HepG2 (cell line): Measurements from ENCODE around the gene RMDN2. TPM values are rescaled to one million over a fixed set of nuclear protein-coding genes. Genes with fewer than 3 reads are reported as not detected.

Source experiments
- CCDC6 ChIP-seq: sonication (generic); formaldehyde crosslinking; IDR thresholded peaks from 2 replicates; pipeline ENCODE4 v1.8.1; 2022; ENCODE audit warnings: mild to moderate bottlenecking, missing genetic modification reagents, moderate library complexity
- ELF3 ChIP-seq: IDR thresholded peaks from 2 replicates; pipeline ENCODE4 v1.6.1; 2016; ENCODE audit warnings: missing genetic modification reagents, missing compliant biosample characterization
- HDAC1 ChIP-seq: sonication (generic); formaldehyde crosslinking; IDR thresholded peaks from 2 replicates; pipeline ENCODE4 v1.5.1; 2020; ENCODE audit warnings: mild to moderate bottlenecking, missing genetic modification reagents
- IRF1 ChIP-seq: sonication (generic); formaldehyde crosslinking; IDR thresholded peaks from 2 replicates; pipeline ENCODE4 v1.4.0; 2020; ENCODE audit warnings: low read depth, mild to moderate bottlenecking, missing genetic modification reagents
- IRX3 ChIP-seq: sonication (generic); formaldehyde crosslinking; IDR thresholded peaks from 2 replicates; pipeline ENCODE4 v1.8.1; 2023; ENCODE audit warnings: mild to moderate bottlenecking, low read depth, missing genetic modification reagents, borderline replicate concordance
- MBD4 ChIP-seq: IDR thresholded peaks from 2 replicates; pipeline ENCODE4 v1.6.1; 2012; ENCODE audit warnings: low read length, inconsistent platforms, borderline replicate concordance
- MTF2 ChIP-seq: sonication (generic); formaldehyde crosslinking; IDR thresholded peaks from 2 replicates; pipeline ENCODE4 v1.5.0; 2020; ENCODE audit warnings: missing genetic modification reagents, borderline replicate concordance
- RERE ChIP-seq: IDR thresholded peaks from 2 replicates; pipeline ENCODE4 v1.6.1; 2016; ENCODE audit warnings: low read depth, missing genetic modification reagents, missing compliant biosample characterization
- SP1 ChIP-seq, 2 experiments: fragments of 450-650 bp in 1 of 2; sonication (generic) in 1 of 2; formaldehyde crosslinking in 1 of 2; IDR thresholded peaks; 2 replicates each; pipeline versions ENCODE4 v1.4.0 to v1.6.1; 2016 to 2020; ENCODE audit warnings: missing genetic modification reagents in 1 of 2
- SSRP1 ChIP-seq: IDR thresholded peaks from 2 replicates; pipeline ENCODE4 v1.6.1; 2016; ENCODE audit warnings: control low read depth
- ZC3H4 ChIP-seq: sonication (generic); formaldehyde crosslinking; IDR thresholded peaks from 2 replicates; pipeline ENCODE4 v1.4.0; 2020; ENCODE audit warnings: missing genetic modification reagents, borderline replicate concordance
- ZNF136 ChIP-seq: sonication (generic); formaldehyde crosslinking; IDR thresholded peaks from 2 replicates; pipeline ENCODE4 v1.8.1; 2022; ENCODE audit warnings: low read depth, mild to moderate bottlenecking, moderate library complexity, missing genetic modification reagents
- ZNF362 ChIP-seq: sonication (generic); formaldehyde crosslinking; IDR thresholded peaks from 2 replicates; pipeline ENCODE4 v1.4.0; 2020; ENCODE audit warnings: missing genetic modification reagents, mild to moderate bottlenecking, borderline replicate concordance
- ZNF567 ChIP-seq: sonication (generic); formaldehyde crosslinking; IDR thresholded peaks from 2 replicates; pipeline ENCODE4 v1.8.1; 2023; ENCODE audit warnings: mild to moderate bottlenecking, missing genetic modification reagents, borderline replicate concordance
- polyA plus RNA-seq, 8 experiments: library from polyadenylated mRNA; depleted of rRNA in 3 of 8; stranded (reverse) in 7 of 8; unstranded in 1 of 8; fragments of >200 nt; fragmentation: Illumina TruSeq in 4 of 8; extraction: Trizol in 4 of 8; gene quantifications; 2 replicates each; pipeline versions ENCODE4 v1.2.1 to v1.2.3, GENCODE V29; 2011 to 2016; ENCODE audit warnings: low read depth in 4 of 8, missing spikeins in 1 of 8, mixed read lengths in 1 of 8; ENCODE audit not compliant: insufficient read depth in 1 of 8
- total RNA-seq, 5 experiments: library from RNA; depleted of rRNA; stranded (reverse); fragments of >200 nt; fragmentation: Illumina TruSeq; extraction: Trizol; gene quantifications; 2 replicates each; pipeline ENCODE4 v1.2.3, GENCODE V29; 2016; ENCODE audit warnings: low read depth in 1 of 5
- TF ChIP-seq, protein P1 (sequence below): sonication (generic); formaldehyde crosslinking; IDR thresholded peaks from 2 replicates; pipeline ENCODE4 v1.4.0; 2020; ENCODE audit warnings: missing genetic modification reagents
- TF ChIP-seq, protein P2 (sequence below): IDR thresholded peaks from 2 replicates; pipeline ENCODE4 v1.6.1; 2012; ENCODE audit warnings: low read depth, low read length, improper control_type of control experiment
- TF ChIP-seq, protein P3 (sequence below): sonication (generic); formaldehyde crosslinking; IDR thresholded peaks from 2 replicates; pipeline ENCODE4 v1.5.1; 2020; ENCODE audit warnings: mild to moderate bottlenecking, missing genetic modification reagents, moderate library complexity

Gene RMDN2
- total and polyA plus RNA-seq, 2 of the 13 experiments (the other 11 are each of a cell fraction or from before 2014, with no cell fraction given): 2.3 to 8.9 TPM

GRCh38 chr2:37925063-37925897 is at the start of gene RMDN2 (continued):
- TF ChIP-seq RERE (CRISPR knock-in tag): no peak; the same call in 1 of the 2 replicates
- TF ChIP-seq CCDC6 (CRISPR knock-in tag): peak; percentile 85
- peak; percentile 91 for TF ChIP-seq IRX3 (CRISPR knock-in tag)
- TF ChIP-seq, protein P1, sequence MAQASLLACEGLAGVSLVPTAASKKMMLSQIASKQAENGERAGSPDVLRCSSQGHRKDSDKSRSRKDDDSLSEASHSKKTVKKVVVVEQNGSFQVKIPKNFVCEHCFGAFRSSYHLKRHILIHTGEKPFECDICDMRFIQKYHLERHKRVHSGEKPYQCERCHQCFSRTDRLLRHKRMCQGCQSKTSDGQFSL: peak; percentile 60; the same call in 1 of the 2 replicates
- peak; percentile 98 for TF ChIP-seq MTF2 (CRISPR knock-in tag)
- TF ChIP-seq ZC3H4 (CRISPR knock-in tag): no peak; the same call in 1 of the 2 replicates
- TF ChIP-seq, protein P2, sequence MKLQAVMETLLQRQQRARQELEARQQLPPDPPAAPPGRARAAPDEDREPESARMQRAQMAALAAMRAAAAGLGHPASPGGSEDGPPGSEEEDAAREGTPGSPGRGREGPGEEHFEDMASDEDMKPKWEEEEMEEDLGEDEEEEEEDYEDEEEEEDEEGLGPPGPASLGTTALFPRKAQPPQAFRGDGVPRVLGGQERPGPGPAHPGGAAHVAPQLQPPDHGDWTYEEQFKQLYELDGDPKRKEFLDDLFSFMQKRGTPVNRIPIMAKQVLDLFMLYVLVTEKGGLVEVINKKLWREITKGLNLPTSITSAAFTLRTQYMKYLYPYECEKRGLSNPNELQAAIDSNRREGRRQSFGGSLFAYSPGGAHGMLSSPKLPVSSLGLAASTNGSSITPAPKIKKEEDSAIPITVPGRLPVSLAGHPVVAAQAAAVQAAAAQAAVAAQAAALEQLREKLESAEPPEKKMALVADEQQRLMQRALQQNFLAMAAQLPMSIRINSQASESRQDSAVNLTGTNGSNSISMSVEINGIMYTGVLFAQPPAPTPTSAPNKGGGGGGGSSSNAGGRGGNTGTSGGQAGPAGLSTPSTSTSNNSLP: peak; percentile 17; the same call in 1 of the 2 replicates
- TF ChIP-seq MBD4: no peak
- TF ChIP-seq HDAC1 (CRISPR knock-in tag): peak; percentile 97
- TF ChIP-seq ZNF136 (CRISPR knock-in tag): peak; percentile 95; the same call in 1 of the 2 replicates
- TF ChIP-seq ZNF567 (CRISPR knock-in tag): peak; percentile 99
- no peak for TF ChIP-seq SSRP1
- peak; percentile 86 for TF ChIP-seq ZNF362 (CRISPR knock-in tag)
- TF ChIP-seq IRF1 (CRISPR knock-in tag): 0 out of 2 replicates have a peak, but pooled peaks have one; percentile 82
- TF ChIP-seq, protein P3, sequence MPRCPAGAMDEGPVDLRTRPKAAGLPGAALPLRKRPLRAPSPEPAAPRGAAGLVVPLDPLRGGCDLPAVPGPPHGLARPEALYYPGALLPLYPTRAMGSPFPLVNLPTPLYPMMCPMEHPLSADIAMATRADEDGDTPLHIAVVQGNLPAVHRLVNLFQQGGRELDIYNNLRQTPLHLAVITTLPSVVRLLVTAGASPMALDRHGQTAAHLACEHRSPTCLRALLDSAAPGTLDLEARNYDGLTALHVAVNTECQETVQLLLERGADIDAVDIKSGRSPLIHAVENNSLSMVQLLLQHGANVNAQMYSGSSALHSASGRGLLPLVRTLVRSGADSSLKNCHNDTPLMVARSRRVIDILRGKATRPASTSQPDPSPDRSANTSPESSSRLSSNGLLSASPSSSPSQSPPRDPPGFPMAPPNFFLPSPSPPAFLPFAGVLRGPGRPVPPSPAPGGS (CRISPR knock-in tag): peak; percentile 98
- TF ChIP-seq SP1 (IDR thresholded peaks at IDR 0.05): no peak
- peak; percentile 41; the same call in 1 of the 2 replicates for TF ChIP-seq SP1 (CRISPR knock-in tag; IDR thresholded peaks at IDR 0.05)
- TF ChIP-seq ELF3: peak; percentile 96
